Measurements from ENCODE around the gene PET100.

DNA sequence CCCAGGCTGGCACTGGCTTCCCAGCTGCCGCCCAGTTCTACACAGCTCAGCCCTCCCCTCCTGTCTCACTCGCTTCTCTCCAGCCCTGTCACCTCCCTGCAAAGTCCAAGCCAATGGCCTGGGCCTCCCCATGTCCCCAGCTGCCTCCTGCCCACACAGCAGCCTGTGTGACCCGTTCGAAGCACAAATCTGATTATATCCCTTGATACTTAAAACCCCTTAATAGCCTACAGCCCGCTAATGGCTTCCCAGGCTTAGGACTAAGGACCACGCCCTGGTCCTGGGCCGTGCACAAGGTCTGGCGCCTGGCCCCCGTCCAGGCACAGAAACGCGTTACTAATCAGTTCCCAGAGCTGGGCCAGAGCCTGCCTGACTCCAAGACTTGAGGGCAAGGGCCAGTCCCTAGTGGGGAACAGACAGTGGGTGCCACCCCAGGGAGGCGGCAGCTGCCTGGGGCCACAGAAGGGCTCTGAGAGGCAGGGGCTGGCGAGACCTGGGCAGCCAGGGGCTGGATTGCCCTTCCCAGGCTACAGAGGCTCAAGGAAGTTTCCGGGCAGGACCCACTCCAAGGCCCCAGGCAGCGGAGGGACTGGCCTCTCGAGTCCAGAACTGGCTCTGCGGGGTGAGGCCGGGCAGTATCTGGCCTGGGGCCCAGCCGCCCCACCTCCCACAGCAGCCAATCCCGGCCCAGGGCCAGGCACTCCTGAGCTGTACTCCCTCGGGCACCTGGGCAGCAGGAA is 10.7 kb upstream of the PET100 start:
- TF ChIP-seq, protein P1, sequence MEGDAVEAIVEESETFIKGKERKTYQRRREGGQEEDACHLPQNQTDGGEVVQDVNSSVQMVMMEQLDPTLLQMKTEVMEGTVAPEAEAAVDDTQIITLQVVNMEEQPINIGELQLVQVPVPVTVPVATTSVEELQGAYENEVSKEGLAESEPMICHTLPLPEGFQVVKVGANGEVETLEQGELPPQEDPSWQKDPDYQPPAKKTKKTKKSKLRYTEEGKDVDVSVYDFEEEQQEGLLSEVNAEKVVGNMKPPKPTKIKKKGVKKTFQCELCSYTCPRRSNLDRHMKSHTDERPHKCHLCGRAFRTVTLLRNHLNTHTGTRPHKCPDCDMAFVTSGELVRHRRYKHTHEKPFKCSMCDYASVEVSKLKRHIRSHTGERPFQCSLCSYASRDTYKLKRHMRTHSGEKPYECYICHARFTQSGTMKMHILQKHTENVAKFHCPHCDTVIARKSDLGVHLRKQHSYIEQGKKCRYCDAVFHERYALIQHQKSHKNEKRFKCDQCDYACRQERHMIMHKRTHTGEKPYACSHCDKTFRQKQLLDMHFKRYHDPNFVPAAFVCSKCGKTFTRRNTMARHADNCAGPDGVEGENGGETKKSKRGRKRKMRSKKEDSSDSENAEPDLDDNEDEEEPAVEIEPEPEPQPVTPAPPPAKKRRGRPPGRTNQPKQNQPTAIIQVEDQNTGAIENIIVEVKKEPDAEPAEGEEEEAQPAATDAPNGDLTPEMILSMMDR (IDR thresholded peaks at IDR 0.05; ENCODE audit: insufficient read depth, low read length): no peak
- TF ChIP-seq, protein P2, sequence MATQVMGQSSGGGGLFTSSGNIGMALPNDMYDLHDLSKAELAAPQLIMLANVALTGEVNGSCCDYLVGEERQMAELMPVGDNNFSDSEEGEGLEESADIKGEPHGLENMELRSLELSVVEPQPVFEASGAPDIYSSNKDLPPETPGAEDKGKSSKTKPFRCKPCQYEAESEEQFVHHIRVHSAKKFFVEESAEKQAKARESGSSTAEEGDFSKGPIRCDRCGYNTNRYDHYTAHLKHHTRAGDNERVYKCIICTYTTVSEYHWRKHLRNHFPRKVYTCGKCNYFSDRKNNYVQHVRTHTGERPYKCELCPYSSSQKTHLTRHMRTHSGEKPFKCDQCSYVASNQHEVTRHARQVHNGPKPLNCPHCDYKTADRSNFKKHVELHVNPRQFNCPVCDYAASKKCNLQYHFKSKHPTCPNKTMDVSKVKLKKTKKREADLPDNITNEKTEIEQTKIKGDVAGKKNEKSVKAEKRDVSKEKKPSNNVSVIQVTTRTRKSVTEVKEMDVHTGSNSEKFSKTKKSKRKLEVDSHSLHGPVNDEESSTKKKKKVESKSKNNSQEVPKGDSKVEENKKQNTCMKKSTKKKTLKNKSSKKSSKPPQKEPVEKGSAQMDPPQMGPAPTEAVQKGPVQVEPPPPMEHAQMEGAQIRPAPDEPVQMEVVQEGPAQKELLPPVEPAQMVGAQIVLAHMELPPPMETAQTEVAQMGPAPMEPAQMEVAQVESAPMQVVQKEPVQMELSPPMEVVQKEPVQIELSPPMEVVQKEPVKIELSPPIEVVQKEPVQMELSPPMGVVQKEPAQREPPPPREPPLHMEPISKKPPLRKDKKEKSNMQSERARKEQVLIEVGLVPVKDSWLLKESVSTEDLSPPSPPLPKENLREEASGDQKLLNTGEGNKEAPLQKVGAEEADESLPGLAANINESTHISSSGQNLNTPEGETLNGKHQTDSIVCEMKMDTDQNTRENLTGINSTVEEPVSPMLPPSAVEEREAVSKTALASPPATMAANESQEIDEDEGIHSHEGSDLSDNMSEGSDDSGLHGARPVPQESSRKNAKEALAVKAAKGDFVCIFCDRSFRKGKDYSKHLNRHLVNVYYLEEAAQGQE (IDR thresholded peaks at IDR 0.05; ENCODE audit: insufficient replicate concordance, low read depth): no peak
- no peak for TF ChIP-seq GABPA (IDR thresholded peaks at IDR 0.05; ENCODE audit: low read depth)
